ENCODE data around the gene QRICH1.

DNA sequence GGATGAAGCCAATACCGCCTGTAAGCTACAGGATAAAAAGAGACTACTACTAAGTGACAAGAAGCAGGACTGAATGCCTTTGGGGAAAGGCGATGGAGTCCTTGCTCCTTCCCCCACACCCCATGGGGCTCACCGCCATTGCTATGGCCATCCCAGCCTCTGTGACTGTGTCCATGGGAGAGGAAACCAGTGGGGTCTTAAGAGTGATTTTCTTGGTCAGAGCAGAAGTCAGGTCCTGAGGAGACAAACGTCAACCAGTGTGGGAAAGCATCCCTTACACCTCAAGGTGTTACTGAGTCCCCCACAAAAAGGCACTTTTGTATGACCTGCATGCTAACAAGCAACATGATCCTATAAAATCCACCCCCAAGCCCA, 65.6 kb downstream of the QRICH1 start:
- TF ChIP-seq SIN3A (IDR thresholded peaks at IDR 0.05; ENCODE audit: borderline replicate concordance, low read depth, low read length), result no peak
- TF ChIP-seq EZH2phosphoT487 (IDR thresholded peaks at IDR 0.05; ENCODE audit: borderline replicate concordance, low read depth), result no peak
- TF ChIP-seq, protein P1, sequence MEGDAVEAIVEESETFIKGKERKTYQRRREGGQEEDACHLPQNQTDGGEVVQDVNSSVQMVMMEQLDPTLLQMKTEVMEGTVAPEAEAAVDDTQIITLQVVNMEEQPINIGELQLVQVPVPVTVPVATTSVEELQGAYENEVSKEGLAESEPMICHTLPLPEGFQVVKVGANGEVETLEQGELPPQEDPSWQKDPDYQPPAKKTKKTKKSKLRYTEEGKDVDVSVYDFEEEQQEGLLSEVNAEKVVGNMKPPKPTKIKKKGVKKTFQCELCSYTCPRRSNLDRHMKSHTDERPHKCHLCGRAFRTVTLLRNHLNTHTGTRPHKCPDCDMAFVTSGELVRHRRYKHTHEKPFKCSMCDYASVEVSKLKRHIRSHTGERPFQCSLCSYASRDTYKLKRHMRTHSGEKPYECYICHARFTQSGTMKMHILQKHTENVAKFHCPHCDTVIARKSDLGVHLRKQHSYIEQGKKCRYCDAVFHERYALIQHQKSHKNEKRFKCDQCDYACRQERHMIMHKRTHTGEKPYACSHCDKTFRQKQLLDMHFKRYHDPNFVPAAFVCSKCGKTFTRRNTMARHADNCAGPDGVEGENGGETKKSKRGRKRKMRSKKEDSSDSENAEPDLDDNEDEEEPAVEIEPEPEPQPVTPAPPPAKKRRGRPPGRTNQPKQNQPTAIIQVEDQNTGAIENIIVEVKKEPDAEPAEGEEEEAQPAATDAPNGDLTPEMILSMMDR (IDR thresholded peaks at IDR 0.05), result no peak
- no peak for TF ChIP-seq ELF1 (IDR thresholded peaks at IDR 0.05)
- no peak for TF ChIP-seq FOXM1 (IDR thresholded peaks at IDR 0.05; ENCODE audit: low read depth)
- no peak for TF ChIP-seq EP300 (IDR thresholded peaks at IDR 0.05; ENCODE audit: borderline replicate concordance in 1 of 2, low read depth in 1 of 2, low read length in 1 of 2)
- TF ChIP-seq, protein P2, sequence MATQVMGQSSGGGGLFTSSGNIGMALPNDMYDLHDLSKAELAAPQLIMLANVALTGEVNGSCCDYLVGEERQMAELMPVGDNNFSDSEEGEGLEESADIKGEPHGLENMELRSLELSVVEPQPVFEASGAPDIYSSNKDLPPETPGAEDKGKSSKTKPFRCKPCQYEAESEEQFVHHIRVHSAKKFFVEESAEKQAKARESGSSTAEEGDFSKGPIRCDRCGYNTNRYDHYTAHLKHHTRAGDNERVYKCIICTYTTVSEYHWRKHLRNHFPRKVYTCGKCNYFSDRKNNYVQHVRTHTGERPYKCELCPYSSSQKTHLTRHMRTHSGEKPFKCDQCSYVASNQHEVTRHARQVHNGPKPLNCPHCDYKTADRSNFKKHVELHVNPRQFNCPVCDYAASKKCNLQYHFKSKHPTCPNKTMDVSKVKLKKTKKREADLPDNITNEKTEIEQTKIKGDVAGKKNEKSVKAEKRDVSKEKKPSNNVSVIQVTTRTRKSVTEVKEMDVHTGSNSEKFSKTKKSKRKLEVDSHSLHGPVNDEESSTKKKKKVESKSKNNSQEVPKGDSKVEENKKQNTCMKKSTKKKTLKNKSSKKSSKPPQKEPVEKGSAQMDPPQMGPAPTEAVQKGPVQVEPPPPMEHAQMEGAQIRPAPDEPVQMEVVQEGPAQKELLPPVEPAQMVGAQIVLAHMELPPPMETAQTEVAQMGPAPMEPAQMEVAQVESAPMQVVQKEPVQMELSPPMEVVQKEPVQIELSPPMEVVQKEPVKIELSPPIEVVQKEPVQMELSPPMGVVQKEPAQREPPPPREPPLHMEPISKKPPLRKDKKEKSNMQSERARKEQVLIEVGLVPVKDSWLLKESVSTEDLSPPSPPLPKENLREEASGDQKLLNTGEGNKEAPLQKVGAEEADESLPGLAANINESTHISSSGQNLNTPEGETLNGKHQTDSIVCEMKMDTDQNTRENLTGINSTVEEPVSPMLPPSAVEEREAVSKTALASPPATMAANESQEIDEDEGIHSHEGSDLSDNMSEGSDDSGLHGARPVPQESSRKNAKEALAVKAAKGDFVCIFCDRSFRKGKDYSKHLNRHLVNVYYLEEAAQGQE (IDR thresholded peaks at IDR 0.05; ENCODE audit: low read depth, low read length), result no peak
- TF ChIP-seq, protein P3, sequence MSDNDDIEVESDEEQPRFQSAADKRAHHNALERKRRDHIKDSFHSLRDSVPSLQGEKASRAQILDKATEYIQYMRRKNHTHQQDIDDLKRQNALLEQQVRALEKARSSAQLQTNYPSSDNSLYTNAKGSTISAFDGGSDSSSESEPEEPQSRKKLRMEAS (IDR thresholded peaks at IDR 0.05; ENCODE audit: low read depth), result no peak

All from SK-N-SH (cell line).